Aorta (tissue), 5 donors: ENCODE data around the gene SATB2. TPM values are rescaled to one million over a fixed set of nuclear protein-coding genes. Genes with fewer than 3 reads are reported as not detected.

Experiments
- ATAC-seq: fragments of 200-7000 bp; cut with Tn5 transposase; one replicate; pipeline ENCODE4 v1.9.1; 2022; ENCODE audit warnings: moderate library complexity; ENCODE audit not compliant: low FRiP score
- DNase-seq, 2 donors: peaks; one replicate each; pipeline ENCODE4 v3.0.0-alpha.2; 2020
- H3K27ac ChIP-seq, 2 donors: one replicate each; pipeline ENCODE4 v1.5.1; 2013; ENCODE audit warnings: low read length in 2 of 2, mild to moderate bottlenecking in 2 of 2, moderate library complexity in 2 of 2, control low read depth in 1 of 2, inconsistent platforms in 1 of 2, low read depth in 1 of 2
- H3K27me3 ChIP-seq, 2 donors: one replicate each; pipeline ENCODE4 v1.6.1; 2013; ENCODE audit warnings: control low read depth in 1 of 2, low read length in 1 of 2, mild to moderate bottlenecking in 1 of 2, moderate library complexity in 1 of 2; ENCODE audit not compliant: insufficient read depth in 2 of 2, control insufficient read depth in 1 of 2
- H3K36me3 ChIP-seq, 2 donors: one replicate each; pipeline ENCODE4 v1.6.1; 2013; ENCODE audit warnings: control low read depth in 1 of 2, low read length in 1 of 2, mild to moderate bottlenecking in 1 of 2; ENCODE audit not compliant: insufficient read depth in 2 of 2, control insufficient read depth in 1 of 2
- H3K4me1 ChIP-seq, 2 donors: one replicate each; pipeline ENCODE4 v1.6.1; 2013; ENCODE audit warnings: low read length in 2 of 2, control low read depth in 1 of 2, mild to moderate bottlenecking in 1 of 2, moderate library complexity in 1 of 2; ENCODE audit not compliant: insufficient read depth in 2 of 2, control insufficient read depth in 1 of 2
- H3K4me3 ChIP-seq, 2 donors: one replicate each; pipeline ENCODE4 v1.5.1; 2013; ENCODE audit warnings: low read length in 2 of 2, control low read depth in 1 of 2, mild to moderate bottlenecking in 1 of 2
- H3K9me3 ChIP-seq: one replicate; pipeline ENCODE4 v1.6.1; 2013; ENCODE audit warnings: mild to moderate bottlenecking, low read length; ENCODE audit not compliant: control insufficient read depth
- WGBS, 2 donors: extraction: QIAGEN DNeasy Blood & Tissue Kit; methylation state at CpG; one replicate each; pipeline ENCODE4 v1.1.7; 2013; 5-methylcytosine and 5-hydroxymethylcytosine counted together
- intact Hi-C, 2 donors: fragments of 100-400 bp; cut with DNase I; formaldehyde crosslinking; loops; one replicate each; pipeline versions ENCODE4 v1.14.2 to v1.15.0; 2022
- polyA plus RNA-seq, 2 donors: library from polyadenylated mRNA; stranded (reverse); fragments of 200-250 nt; gene quantifications; one replicate each; pipeline ENCODE4 v1.2.3, GENCODE V29; 2013
- total RNA-seq, 2 donors: library from RNA; stranded (reverse); fragmentation: NEBNext Ultra II Directional; extraction: Animal tissue kit (Norgen Biotek cat#: 25700); gene quantifications; one replicate each; pipeline ENCODE4 v1.2.1, GENCODE V29; 2021
- donor health status: healthy with polysubstance abuse.
- donor health status: Bipolar disorder and iron deficiency.
- donor health status: DM: no; HTN: no; CAD: no.
- donor health status: DM: no; HTN: no; CAD: no.
- donor health status: DM: yes; HTN: yes; CAD: no.

Gene SATB2
- total and polyA plus RNA-seq, 4 donors: 1.3 to 14.5 (median 5.9) TPM

GRCh38 chr2:199433204-199433832 is 24.4 kb downstream of the SATB2 start:
- DNase-seq (no peak), ATAC-seq (no peak)
- no peak overlapping the region for H3K4me3 ChIP-seq
- H3K27me3 ChIP-seq: no peaks in the 10 kb centered on the region
- peaks cover 0 to 1% of the 10 kb centered on the region in 2 donors for H3K36me3 ChIP-seq
- intact Hi-C loops: no loop called here
- 85 to 87% methylated on average over 11 of the region's 11 CpGs for WGBS, 2 donors
- no peaks in the 10 kb centered on the region for H3K9me3 ChIP-seq
- H3K4me1 ChIP-seq: no peaks in the 10 kb centered on the region
- no peak overlapping the region for H3K27ac ChIP-seq

- peaks cover 0 to 1% of the 10 kb centered on the region in 2 donors for H3K36me3 ChIP-seq
- H3K9me3 ChIP-seq: no peaks in the 10 kb centered on the region
- WGBS, 2 donors: 65 to 69% methylated on average over 11 of the region's 11 CpGs
- no peaks in the 10 kb centered on the region for H3K4me1 ChIP-seq
- H3K27me3 ChIP-seq: no peaks in the 10 kb centered on the region
- intact Hi-C loops: no loop called here
- no peak overlapping the region for H3K4me3 ChIP-seq
- ATAC-seq: no peak
- no peak for DNase-seq
- no peak overlapping the region for H3K27ac ChIP-seq
Measured at GRCh38 chr2:199431746-199432213, 26.0 kb downstream of the SATB2 start.

DNA sequence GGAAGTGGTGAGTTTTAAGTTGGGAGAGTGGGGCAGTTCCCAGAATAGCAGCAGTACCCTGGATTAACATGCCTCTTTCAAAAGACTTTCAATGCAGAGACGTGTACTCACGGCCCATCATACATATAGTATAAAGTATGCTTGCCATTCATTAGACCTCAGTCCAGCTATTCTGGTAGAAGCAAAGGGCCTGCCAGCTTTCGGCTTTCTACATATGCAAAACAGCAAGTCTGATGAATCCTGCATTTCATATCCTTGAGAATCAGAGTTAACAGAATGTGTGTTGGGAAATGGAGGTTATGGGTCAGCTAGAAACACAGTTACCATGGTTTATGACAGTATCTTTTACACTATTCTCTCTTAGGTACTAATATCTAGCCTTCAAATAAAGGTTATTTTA is 27.5 kb downstream of the SATB2 start:
- H3K36me3 ChIP-seq: peaks cover 0 to 1% of the 10 kb centered on the region in 2 donors
- no peak for ATAC-seq
- H3K27me3 ChIP-seq: no peaks in the 10 kb centered on the region
- 93 to 94% methylated on average over 3 of the region's 3 CpGs for WGBS, 2 donors
- intact Hi-C loops: no loop called here
- H3K4me3 ChIP-seq: no peak overlapping the region
- H3K4me1 ChIP-seq: no peaks in the 10 kb centered on the region
- no peak overlapping the region for H3K27ac ChIP-seq
- DNase-seq: no peak
- H3K9me3 ChIP-seq: no peaks in the 10 kb centered on the region

GRCh38 chr2:199428291-199428690 is 29.4 kb downstream of the SATB2 start:
- no peaks in the 10 kb centered on the region for H3K27me3 ChIP-seq
- H3K36me3 ChIP-seq: peaks cover 0 to 1% of the 10 kb centered on the region in 2 donors
- DNase-seq (no peak), ATAC-seq (no peak)
- intact Hi-C loops: no loop called here
- no peaks in the 10 kb centered on the region for H3K9me3 ChIP-seq
- WGBS, 2 donors: 97% methylated on average over 3 of the region's 3 CpGs
- no peak overlapping the region for H3K4me3 ChIP-seq
- no peaks in the 10 kb centered on the region for H3K4me1 ChIP-seq
- H3K27ac ChIP-seq: no peak overlapping the region

- 64 to 80% methylated on average over 4 of the region's 4 CpGs for WGBS, 2 donors
- Histone ChIP-seq H3K27ac (no peak overlapping the region), H3K36me3 (no peaks in the 10 kb centered on the region), H3K9me3 (no peaks in the 10 kb centered on the region), H3K4me1 (no peaks in the 10 kb centered on the region), H3K4me3 (no peak overlapping the region), H3K27me3 (no peaks in the 10 kb centered on the region)
- no peak for DNase-seq
- intact Hi-C loops: no loop called here
- ATAC-seq: no peak
Measured at GRCh38 chr2:199424160-199424559, 33.6 kb downstream of the SATB2 start.

DNA sequence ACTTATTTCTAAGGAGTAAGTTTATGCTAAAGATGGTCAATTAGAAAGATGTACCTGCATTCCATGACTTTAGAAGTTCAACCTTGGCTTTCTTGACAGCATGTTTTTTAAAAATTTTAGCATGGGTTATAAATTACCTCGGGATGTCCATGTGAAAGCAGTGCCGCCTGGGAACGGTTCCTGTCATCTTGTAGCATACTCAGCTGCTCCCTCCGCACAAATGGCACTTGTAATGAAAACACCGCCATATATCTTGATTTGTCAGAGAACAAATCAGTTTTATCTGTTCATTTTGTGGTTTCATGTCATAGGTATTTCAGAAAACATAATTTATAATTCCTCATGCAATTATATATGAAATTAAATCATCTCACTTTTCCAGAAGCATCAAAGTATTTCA is 38.3 kb downstream of the SATB2 start:
- Histone ChIP-seq H3K4me3 (no peak overlapping the region), H3K36me3 (peaks cover 0 to 4% of the 10 kb centered on the region in 2 donors), H3K9me3 (no peaks in the 10 kb centered on the region), H3K4me1 (no peaks in the 10 kb centered on the region), H3K27ac (no peak overlapping the region), H3K27me3 (no peaks in the 10 kb centered on the region)
- intact Hi-C loops: no loop called here
- WGBS, 2 donors: 70 to 80% methylated on average over 5 of the region's 5 CpGs
- DNase-seq (no peak), ATAC-seq (no peak)

DNA sequence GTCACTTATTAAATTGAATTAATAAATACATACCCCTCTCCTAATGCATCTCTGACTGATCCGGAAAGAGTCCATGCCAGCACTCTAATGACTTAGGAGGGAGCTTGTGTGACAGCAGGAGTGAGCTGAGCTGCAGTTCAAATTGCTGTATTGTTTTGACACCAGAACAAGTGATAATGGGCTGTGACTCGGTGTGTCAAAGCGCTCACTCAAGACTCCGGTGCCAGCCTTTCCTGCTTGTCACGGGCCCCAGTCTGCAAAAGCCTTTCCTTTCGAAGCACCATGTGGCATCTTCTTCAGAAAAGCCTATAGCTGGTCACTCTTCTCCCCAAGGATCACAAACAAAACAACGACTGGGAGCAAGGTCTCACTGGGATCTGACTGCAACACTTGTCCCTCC is 43.3 kb downstream of the SATB2 start:
- 82 to 87% methylated on average over 7 of the region's 7 CpGs for WGBS, 2 donors
- Histone ChIP-seq H3K36me3 (peaks cover 0 to 5% of the 10 kb centered on the region in 2 donors), H3K9me3 (no peaks in the 10 kb centered on the region), H3K4me3 (no peak overlapping the region), H3K27me3 (no peaks in the 10 kb centered on the region), H3K4me1 (no peaks in the 10 kb centered on the region), H3K27ac (no peak overlapping the region)
- DNase-seq: no peak
- intact Hi-C loops: no loop called here
- ATAC-seq: no peak

GRCh38 chr2:199414001-199414400 is 43.7 kb downstream of the SATB2 start:
- Histone ChIP-seq H3K4me1 (no peaks in the 10 kb centered on the region), H3K4me3 (no peak overlapping the region), H3K27ac (no peak overlapping the region), H3K27me3 (no peaks in the 10 kb centered on the region), H3K36me3 (peaks cover 0 to 5% of the 10 kb centered on the region in 2 donors), H3K9me3 (no peaks in the 10 kb centered on the region)
- ATAC-seq (no peak), DNase-seq (no peak)
- WGBS, 2 donors: 96% methylated on average over 3 of the region's 3 CpGs
- intact Hi-C loops: no loop called here

- Histone ChIP-seq H3K4me1 (no peaks in the 10 kb centered on the region), H3K27me3 (no peaks in the 10 kb centered on the region), H3K36me3 (peaks cover 0 to 1% of the 10 kb centered on the region in 2 donors), H3K27ac (no peak overlapping the region), H3K9me3 (no peaks in the 10 kb centered on the region), H3K4me3 (no peak overlapping the region)
- intact Hi-C loops: no loop called here
- DNase-seq (no peak), ATAC-seq (no peak)
- 61 to 68% methylated on average over 4 of the region's 4 CpGs for WGBS, 2 donors
Measured at GRCh38 chr2:199409759-199410529, 47.8 kb downstream of the SATB2 start.
